T-helper 1 cell treated with Interleukin-12 subunit alpha and Interleukin-12 subunit beta and Interleukin-4 antibody, amounts not matched to agents 30 ng/mL and 1 ng/mL, for 36 hours (primary cell): ENCODE measurements around the gene GRB10. TPM values are rescaled to one million over a fixed set of nuclear protein-coding genes. Genes with fewer than 3 reads are reported as not detected.
"Not testable (repeated sequence)": the region's sequence is repeated elsewhere in the genome, so short reads cannot be mapped to it uniquely, and the experiment has no call there.

Experiments used
- intact Hi-C: fragments of 100-400 bp; cut with micrococcal nuclease; formaldehyde crosslinking; loops from one replicate; pipeline ENCODE4 v1.15.1; 2024
- total RNA-seq: library from RNA; stranded (reverse); gene quantifications from 2 replicates; pipeline ENCODE4 v1.2.3, GENCODE V29; 2022

GRB10 gene
- total RNA-seq, 1 donor from 2014 or later = 7.6 TPM

- intact Hi-C loops = no loop called here
These were observed 190.9 kb downstream of the GRB10 start for GRCh38 chr7:50591480-50592438.

- intact Hi-C loops = no loop called here
These were observed 191.6 kb downstream of the GRB10 start for GRCh38 chr7:50591098-50591479.

- intact Hi-C loops = no loop called here
These were observed 192.2 kb downstream of the GRB10 start for GRCh38 chr7:50590535-50590934.

- intact Hi-C loops = no loop called here
These were observed 193.3 kb downstream of the GRB10 start for GRCh38 chr7:50589364-50589763.

- intact Hi-C loops = no loop called here
These were observed 193.8 kb downstream of the GRB10 start for GRCh38 chr7:50588937-50589336.

- intact Hi-C loops = no loop called here
These were observed 195.0 kb downstream of the GRB10 start for GRCh38 chr7:50587737-50588136.

GRCh38 chr7:50584793-50585408, 197.8 kb downstream of the GRB10 start:
- intact Hi-C loops = no loop called here

GRCh38 chr7:50584386-50584785, 198.3 kb downstream of the GRB10 start:
- intact Hi-C loops = no loop called here

GRCh38 chr7:50583295-50583694, 199.4 kb downstream of the GRB10 start:
- intact Hi-C loops = not testable (repeated sequence)

GRCh38 chr7:50582271-50582670, 200.4 kb downstream of the GRB10 start:
- intact Hi-C loops = not testable (repeated sequence)

- intact Hi-C loops = not testable (repeated sequence)
These were observed 202.0 kb downstream of the GRB10 start for GRCh38 chr7:50580666-50581065.

GRCh38 chr7:50580057-50580456, 202.6 kb downstream of the GRB10 start:
- intact Hi-C loops = no loop called here

- intact Hi-C loops = loop anchor here (10.0 kb wide), 1 partner anchor 407 kb away; no protein-coding TSS in a partner anchor
These were observed 204.6 kb downstream of the GRB10 start for GRCh38 chr7:50578105-50578504.

GRCh38 chr7:50577569-50577968, 205.1 kb downstream of the GRB10 start:
- intact Hi-C loops = loop anchor here (10.0 kb wide), 1 partner anchor 407 kb away; no protein-coding TSS in a partner anchor

- intact Hi-C loops = loop anchor here (10.0 kb wide), 1 partner anchor 408 kb away; no protein-coding TSS in a partner anchor
These were observed 206.3 kb downstream of the GRB10 start for GRCh38 chr7:50576388-50576787.

- intact Hi-C loops = no loop called here
These were observed 214.9 kb downstream of the GRB10 start for GRCh38 chr7:50567715-50568261.

GRCh38 chr7:50565977-50566376, 216.7 kb downstream of the GRB10 start:
- intact Hi-C loops = no loop called here

GRCh38 chr7:50565559-50565916, 217.2 kb downstream of the GRB10 start:
- intact Hi-C loops = no loop called here

- intact Hi-C loops = no loop called here
These were observed 217.8 kb downstream of the GRB10 start, which contains the start of gene DDC for GRCh38 chr7:50564640-50565558. DDC (minus strand) TSS chr7:50565405; CDS start chr7:50544085, 21,320 bp downstream.

GRCh38 chr7:50564171-50564570, 218.5 kb downstream of the GRB10 start:
- intact Hi-C loops = no loop called here

- intact Hi-C loops = no loop called here
These were observed 220.6 kb downstream of the GRB10 start for GRCh38 chr7:50562136-50562535.
